HuH-7.5 (cell line): ENCODE measurements around the gene FYN.

Source experiments
- DNase-seq: peaks from one replicate; pipeline ENCODE4 v3.0.0; 2011; ENCODE audit warnings: low spot score

Gene FYN

DNA sequence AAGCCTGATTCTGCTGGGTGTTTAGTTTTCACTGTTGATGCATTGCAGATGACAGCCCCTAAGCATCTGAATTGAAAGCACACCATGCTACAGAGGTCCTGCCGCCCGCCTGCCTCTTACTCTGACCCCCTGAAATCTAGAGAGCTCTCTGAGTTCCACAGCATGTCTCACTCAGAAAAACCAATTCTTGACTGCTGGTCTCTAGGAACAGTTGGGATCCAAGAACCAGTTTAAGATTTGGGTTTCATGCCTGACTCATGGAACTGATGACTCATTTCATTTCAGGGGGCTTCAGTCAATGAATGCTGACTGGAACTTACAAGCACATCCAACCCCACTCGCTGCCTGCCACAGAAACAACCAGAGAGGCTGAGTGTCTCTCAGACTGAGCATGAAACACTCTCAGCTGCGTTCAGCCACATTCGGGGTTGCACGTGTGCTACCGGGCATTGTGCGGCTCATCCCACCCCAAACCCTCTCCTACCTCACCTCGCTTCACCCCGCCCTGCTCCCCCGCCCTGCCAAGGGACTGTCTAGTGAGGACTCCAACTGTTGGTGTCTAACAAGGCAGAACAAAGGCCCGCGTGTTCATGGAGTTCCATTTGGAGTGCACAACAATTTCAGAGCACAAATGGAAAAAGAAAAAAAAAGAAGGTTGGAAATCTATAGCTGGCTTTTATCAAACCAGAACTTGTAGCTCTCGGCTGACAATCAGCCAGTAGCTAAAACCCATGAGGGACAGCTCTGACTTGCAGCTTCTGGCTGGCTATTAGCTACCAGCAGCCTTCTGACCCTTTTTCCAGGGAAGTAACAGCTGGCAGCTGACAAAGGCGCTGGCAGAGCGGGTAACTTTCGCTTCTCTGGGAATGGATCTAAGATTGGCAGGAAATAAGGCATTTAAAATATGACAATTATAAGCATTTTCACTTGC is 247.5 kb downstream of the FYN start:
- no peak for DNase-seq

DNA sequence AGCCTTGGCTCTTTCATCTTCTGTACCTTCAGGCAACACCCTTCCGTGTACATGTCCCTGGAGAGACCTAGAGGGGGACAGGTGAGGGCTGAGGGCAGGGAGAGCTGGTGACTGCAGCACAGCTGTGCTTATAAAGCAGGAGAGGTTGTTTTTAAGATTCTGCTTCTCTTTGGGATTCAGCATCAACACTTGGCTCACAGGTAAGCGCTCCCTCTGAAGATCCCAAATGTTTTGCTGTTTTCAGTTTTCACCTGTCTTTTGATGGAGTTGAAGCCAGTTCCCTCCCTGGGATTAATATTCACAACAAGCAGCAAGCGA is 248.2 kb downstream of the FYN start:
- no peak for DNase-seq

DNA sequence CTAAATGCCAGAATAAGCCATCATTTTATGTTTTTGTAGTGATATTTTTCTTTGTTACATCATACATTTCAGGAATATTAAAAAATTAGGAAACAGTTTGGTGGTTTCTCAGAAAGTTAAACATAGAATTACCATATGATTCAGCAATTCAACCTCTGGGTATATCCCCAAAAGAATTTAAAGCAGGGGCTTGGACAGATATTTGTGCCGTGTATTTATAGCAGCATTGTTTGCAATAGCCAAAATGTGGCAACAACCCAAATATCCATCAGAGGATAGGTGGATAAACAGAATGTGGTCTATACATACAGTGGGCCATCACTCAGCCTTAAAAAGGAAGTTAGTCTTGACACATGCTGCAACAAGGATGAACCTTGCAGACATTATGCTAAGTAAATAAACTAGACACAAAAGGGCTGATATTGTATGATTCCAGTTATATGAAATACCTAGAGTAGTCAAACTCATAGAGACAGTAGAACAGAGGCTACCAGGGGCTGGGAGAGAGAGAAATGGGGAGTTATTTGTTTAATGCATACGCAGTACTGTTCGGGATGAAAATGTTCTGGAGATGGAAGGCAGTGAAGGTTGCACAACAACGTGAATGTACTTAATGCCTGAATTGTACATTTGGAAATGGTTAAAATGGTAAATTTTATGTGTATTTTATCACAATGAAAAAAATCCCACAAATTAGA is 248.7 kb downstream of the FYN start:
- DNase-seq: no peak

DNA sequence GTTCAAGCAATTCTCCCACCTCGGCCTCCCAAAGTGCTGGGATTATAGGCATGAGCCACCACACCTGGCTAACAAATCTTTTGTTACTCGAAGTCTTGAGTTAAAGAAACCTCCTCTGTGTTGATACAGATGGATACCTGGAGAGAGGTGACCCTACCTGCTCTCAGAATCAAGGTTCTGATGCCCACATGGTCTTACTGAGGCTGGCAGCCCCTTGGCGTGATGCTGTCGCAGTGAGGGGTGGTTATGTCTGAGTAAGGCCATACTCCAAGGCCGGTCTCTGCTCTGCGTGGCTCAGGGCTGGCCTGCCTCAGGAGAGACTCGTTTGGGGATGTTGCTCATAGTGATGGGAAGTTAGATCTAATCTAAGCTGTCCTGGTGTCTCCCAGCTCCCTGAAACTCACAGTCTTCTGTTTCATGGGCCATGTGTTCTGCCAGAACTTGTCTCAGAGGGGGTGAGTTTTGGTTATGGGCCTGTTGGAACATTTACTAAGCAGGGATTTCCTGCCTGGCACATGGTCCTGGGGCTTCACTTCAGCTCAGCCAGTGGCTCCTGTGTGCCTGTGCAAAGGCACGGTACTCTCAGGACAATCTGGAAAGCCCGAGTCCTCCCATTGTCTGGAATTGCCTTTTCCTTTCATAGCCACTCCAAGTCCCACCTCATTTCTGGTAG is 250.1 kb downstream of the FYN start:
- no peak for DNase-seq

DNA sequence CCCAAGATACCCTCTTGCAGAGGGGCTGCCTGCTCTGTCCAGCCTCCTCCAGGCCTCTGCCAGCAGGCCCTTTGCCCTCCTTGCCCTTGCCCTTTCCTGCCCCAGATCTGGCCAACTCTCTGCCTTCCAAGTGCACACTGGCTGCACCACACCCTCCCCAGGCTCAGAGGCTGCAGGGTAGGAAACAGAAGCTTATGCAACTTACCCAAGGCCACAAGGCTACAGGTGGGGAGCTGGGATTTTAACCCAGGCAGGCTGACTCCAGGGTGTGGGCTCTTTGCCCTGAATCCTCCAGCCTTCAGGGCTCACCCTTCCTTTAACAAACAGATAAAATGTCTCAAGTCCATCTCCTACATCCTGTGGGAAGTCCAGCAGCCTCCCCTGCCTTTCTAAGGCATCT is 253.1 kb downstream of the FYN start:
- no peak for DNase-seq

DNA sequence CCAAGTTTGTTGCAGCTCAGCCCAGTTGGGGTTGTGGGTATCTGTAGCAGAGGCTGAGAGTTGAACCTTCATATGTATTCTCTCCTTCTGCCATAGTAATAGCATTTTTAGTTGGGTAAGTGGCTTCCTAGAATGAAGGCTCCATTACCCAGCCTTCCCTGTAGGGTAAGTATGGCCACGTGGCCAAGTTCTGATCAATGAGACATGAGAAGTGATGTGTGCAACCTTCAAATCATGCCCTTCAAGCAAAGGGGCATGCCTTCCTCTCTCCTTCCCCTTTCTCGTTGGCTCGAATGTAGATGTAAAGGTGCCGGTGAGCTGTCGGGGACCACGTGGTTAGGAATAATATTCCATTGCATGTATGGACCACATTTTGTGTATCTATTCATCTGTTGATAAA is 254.8 kb downstream of the FYN start:
- no peak for DNase-seq

DNA sequence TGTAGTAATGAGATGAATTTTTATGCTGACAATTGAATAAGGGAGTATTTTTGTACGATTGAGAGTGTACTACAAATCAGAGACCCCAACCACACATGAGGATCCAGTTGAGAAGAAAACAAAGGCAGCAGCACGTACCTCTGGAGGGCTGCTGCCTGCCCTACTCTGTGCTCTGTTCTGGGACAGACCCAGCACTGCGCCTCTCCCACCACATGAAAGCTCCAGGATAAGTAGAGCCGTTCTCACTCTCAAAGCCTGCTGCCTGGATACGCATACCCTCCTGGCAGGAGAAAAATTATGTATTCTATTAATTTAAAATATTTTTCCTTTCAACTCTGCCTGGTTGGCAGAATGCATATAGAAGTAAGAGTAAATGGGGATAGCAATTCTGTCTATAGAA is 256.1 kb downstream of the FYN start:
- no peak for DNase-seq

DNA sequence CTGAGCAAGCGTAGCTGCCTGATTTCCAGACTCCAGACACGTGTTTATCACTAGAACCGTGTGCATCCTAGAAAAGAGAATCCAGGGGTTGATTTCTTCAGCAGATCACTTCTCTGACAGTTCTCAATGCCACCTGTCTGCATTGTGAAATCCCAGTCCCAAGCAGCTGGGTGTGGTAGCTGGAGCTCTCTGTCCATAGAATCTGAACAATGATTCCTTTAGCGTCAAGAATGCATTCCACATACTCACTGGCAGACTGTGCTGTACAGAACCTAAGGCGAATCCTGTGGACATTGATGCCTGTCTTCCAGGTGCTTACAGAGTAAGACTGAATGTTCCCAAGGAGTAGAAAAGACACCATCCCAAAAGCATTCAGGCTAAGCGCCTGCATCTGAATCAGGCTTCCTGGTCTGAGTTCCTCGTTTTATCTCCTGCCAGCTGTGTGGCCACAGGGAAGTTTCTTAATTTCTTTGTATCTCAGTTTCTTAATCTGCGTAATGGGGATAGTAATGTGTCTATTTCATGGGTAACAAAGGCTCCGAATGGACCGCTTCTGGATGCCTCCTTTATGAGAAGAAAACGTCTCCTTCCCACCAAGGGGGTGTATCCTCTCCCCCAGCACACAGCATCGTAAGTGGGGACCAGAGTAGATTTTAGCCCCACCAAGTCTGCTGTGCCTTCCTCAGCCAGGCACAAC is 257.2 kb downstream of the FYN start:
- DNase-seq: no peak

DNA sequence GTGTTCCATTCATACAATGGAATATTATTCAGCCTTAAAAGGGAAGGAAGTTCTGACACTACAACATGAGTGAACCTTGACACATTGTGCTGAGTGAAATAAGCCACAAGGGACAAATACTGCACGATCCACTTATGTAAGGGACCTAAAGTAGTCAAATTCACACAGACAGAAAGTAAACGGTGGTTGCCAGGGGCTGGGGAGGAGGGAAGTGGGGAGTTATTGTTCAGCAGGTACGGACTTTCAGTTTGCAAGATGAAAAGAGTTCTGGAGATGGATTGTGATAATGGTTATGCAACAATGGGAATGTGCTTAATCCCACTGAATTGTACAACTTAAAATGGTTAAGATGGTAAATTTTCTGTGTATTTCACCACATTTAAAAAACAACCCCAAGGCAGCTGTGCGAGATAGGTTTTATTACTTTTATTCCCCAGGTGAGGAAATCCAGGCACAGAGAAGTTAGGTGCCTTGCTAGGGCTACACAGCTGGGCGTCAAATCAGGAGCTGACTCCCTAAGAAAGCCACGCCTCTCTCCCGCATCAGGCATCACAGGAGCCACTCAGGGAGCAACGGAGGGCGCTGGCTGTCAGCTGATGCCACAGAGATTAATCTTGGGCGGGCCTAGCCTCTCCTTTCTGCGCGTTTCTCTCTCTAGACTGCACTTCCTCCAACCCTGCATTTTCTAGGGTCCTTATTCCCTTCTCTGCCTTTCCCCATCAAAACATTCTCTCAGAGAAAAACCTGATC is 258.2 kb downstream of the FYN start:
- DNase-seq: no peak

DNA sequence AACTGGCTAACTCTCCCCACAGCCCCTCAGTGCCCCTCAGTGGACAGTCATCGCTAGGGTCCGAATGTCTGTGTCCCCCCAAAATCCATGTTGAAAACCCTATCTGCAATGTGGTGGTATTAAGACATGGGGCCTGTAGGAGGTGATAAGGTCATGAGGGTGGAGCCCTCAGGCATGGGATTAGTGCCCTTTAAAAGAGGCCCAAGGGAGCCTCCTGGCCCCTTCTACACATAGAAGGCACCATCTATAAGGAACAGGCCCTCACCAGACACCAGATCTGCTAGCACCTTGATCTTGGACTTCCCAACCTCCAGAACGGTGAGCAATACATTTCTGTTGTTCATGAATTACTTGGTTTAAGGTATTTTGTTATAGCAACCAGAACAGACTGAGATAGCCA is 260.9 kb downstream of the FYN start:
- no peak for DNase-seq

DNA sequence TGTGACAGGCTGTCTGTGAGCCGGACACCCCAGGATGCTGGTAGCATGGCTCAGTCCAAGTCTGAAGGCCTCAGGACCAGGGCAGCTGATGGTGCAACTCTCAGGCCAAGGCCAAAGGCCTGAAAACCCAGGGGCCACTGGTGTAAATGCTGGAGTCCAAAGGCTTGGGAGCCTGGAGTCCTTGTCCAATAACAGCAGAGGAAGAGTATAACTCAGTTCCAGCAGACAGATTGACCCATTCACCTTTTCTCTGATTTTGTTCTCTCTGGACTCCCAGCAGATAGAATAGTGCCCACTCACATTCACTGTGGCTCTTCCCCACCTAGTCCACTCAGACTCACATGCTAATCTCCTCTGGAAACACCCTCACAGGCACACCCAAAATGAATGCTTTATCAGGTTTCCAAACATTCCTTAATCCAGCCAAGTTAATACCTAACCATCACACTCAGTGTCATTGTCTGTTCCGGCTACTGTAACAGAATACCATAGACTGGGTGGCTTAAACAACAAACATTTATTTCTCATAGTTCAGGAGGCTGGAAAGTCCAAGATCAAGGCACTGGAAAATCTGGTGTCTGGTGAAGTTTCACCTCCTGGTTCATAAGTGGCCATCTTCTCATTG is 262.6 kb downstream of the FYN start:
- no peak for DNase-seq
